B cell (primary cell): ENCODE results near the gene CALY.

Experiments used
- EZH2 ChIP-seq: IDR thresholded peaks from 2 replicates; pipeline ENCODE4 v1.6.1; 2012; ENCODE audit warnings: borderline replicate concordance, low read depth, mild to moderate bottlenecking, moderate library complexity, low read length; ENCODE audit not compliant: insufficient read depth, poor library complexity, severe bottlenecking
- TF ChIP-seq, protein P1 (sequence below): fragments of 200-600 bp; IDR thresholded peaks from one replicate; pipeline ENCODE4 v1.8.0; 2022; ENCODE audit warnings: antibody characterized with exemption, mild to moderate bottlenecking

DNA sequence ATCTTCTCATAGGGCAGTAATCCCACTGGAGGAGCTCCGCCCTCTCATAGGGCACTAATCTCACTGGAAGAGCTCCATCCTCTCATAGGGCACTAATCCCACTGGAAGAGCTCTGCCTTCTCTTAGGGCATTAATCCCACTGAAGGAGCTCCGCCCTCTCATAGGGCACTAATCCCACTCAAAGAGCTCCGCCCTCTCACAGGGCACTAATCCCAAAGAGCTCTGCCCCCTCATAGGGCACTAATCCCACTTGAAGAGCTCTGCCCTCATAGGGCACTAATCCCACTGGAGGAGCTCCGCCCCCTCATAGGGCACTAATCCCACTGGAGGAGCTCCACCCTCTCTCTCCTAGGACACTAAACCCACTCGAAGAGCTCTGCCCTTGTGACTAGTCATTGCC lies 24.5 kb upstream of the CALY start:
- TF ChIP-seq, protein P1, sequence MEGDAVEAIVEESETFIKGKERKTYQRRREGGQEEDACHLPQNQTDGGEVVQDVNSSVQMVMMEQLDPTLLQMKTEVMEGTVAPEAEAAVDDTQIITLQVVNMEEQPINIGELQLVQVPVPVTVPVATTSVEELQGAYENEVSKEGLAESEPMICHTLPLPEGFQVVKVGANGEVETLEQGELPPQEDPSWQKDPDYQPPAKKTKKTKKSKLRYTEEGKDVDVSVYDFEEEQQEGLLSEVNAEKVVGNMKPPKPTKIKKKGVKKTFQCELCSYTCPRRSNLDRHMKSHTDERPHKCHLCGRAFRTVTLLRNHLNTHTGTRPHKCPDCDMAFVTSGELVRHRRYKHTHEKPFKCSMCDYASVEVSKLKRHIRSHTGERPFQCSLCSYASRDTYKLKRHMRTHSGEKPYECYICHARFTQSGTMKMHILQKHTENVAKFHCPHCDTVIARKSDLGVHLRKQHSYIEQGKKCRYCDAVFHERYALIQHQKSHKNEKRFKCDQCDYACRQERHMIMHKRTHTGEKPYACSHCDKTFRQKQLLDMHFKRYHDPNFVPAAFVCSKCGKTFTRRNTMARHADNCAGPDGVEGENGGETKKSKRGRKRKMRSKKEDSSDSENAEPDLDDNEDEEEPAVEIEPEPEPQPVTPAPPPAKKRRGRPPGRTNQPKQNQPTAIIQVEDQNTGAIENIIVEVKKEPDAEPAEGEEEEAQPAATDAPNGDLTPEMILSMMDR, result no peak
- TF ChIP-seq EZH2, result no peak
